Right atrium auricular region (tissue), 2 donors: ENCODE data around the gene COX15. TPM values are rescaled to one million over a fixed set of nuclear protein-coding genes. Genes with fewer than 3 reads are reported as not detected.

Experiments
- DNase-seq: peaks from one replicate; pipeline ENCODE4 v3.0.0-alpha.2; 2019; ENCODE audit warnings: low spot score
- H3K27ac ChIP-seq, 2 donors: fragments of 200-600 bp; sonication (generic); 1 replicate in 1 of 2; 2 replicates in 1 of 2; pipeline ENCODE4 v1.5.1; 2016 to 2019
- H3K27me3 ChIP-seq, 2 donors: fragments of 200-600 bp; sonication (generic); one replicate each; pipeline versions ENCODE4 v1.5.1 to v1.6.0; 2017 to 2019
- H3K36me3 ChIP-seq: fragments of 200-600 bp; sonication (generic); one replicate; pipeline ENCODE4 v1.5.1; 2016
- H3K4me1 ChIP-seq, 2 donors: fragments of 200-600 bp; sonication (generic); one replicate each; pipeline versions ENCODE4 v1.5.1 to v1.6.0; 2017 to 2019
- H3K4me3 ChIP-seq, 2 donors: fragments of 200-600 bp; sonication (generic); 1 replicate in 1 of 2; 2 replicates in 1 of 2; pipeline ENCODE4 v1.5.1; 2017 to 2019; ENCODE audit warnings: mild to moderate bottlenecking in 1 of 2, moderate library complexity in 1 of 2
- H3K9me3 ChIP-seq, 2 donors: fragments of 200-600 bp; sonication (generic); one replicate each; pipeline ENCODE4 v1.5.1; 2019
- total RNA-seq, 2 donors: library from RNA; depleted of rRNA; stranded (reverse); fragments of >200 nt; gene quantifications; one replicate each; pipeline ENCODE4 v1.1.0, GENCODE V29; 2016
- TF ChIP-seq, protein P1 (sequence below), 2 donors: fragments of 200-600 bp; sonication (generic); IDR thresholded peaks; one replicate each; pipeline ENCODE4 v1.5.1; 2019; ENCODE audit warnings: antibody characterized with exemption in 2 of 2

The COX15 gene
- total RNA-seq, 2 donors from 2014 or later = 18.4 to 26.4 TPM

- no peak overlapping the region for H3K4me3 ChIP-seq
- H3K36me3 ChIP-seq = peaks cover 49% of the 10 kb centered on the region
- no peak overlapping the region for H3K27ac ChIP-seq
- no peaks in the 10 kb centered on the region for H3K9me3 ChIP-seq
- H3K27me3 ChIP-seq = no peaks in the 10 kb centered on the region
- no peaks in the 10 kb centered on the region for H3K4me1 ChIP-seq
- DNase-seq = no peak
- TF ChIP-seq, protein P1, sequence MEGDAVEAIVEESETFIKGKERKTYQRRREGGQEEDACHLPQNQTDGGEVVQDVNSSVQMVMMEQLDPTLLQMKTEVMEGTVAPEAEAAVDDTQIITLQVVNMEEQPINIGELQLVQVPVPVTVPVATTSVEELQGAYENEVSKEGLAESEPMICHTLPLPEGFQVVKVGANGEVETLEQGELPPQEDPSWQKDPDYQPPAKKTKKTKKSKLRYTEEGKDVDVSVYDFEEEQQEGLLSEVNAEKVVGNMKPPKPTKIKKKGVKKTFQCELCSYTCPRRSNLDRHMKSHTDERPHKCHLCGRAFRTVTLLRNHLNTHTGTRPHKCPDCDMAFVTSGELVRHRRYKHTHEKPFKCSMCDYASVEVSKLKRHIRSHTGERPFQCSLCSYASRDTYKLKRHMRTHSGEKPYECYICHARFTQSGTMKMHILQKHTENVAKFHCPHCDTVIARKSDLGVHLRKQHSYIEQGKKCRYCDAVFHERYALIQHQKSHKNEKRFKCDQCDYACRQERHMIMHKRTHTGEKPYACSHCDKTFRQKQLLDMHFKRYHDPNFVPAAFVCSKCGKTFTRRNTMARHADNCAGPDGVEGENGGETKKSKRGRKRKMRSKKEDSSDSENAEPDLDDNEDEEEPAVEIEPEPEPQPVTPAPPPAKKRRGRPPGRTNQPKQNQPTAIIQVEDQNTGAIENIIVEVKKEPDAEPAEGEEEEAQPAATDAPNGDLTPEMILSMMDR (IDR thresholded peaks at IDR 0.05) = no peak
Measured at GRCh38 chr10:99714446-99714845, 17.5 kb downstream of the COX15 start.

- Histone ChIP-seq H3K27ac (no peak overlapping the region), H3K36me3 (peaks cover 41% of the 10 kb centered on the region), H3K9me3 (no peaks in the 10 kb centered on the region), H3K27me3 (no peaks in the 10 kb centered on the region), H3K4me1 (no peaks in the 10 kb centered on the region), H3K4me3 (no peak overlapping the region)
- TF ChIP-seq, protein P1 (IDR thresholded peaks at IDR 0.05) = peak in 1 of 2 donors; percentile 54
- no peak for DNase-seq
Measured at GRCh38 chr10:99711129-99711719, 20.7 kb downstream of the COX15 start.

DNA sequence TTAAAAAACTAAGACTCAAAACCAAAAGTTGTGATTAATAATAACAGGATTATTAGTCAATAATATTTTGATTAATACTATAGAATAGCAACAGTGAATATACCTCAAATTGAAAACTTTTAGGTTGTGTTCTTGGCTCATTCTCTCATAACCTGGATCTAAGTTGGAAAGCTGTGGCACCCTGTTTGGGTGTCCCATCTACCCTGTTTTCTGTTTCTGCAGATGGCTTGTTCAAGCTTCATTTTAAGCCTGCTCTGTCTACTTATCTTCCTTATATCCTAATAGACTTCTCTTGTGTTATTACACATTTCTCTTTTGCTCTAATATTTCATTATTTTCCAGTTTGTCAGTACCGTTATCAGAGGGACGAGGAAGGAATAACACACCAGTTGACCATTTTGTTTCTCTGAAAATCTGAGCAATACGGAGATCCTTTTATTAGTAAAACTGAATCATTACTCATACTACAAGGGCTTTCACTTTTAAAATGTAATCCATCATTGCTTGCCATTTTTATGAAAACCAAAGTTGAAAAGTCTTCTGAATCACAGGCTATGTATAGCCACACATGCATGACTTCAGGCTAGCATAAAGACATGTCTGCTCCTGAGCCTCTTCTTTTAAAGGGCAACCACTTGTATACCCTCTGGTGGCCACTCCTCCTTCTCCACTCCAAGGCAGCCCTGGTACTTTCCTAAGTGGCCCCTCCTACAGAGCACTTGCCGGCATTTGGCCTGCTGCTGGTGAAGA lies 22.3 kb downstream of the COX15 start:
- no peak for DNase-seq
- Histone ChIP-seq H3K27ac (no peak overlapping the region), H3K36me3 (peaks cover 31% of the 10 kb centered on the region), H3K9me3 (no peaks in the 10 kb centered on the region), H3K4me3 (no peak overlapping the region), H3K4me1 (no peaks in the 10 kb centered on the region), H3K27me3 (no peaks in the 10 kb centered on the region)
- TF ChIP-seq, protein P1 (IDR thresholded peaks at IDR 0.05) = no peak

DNA sequence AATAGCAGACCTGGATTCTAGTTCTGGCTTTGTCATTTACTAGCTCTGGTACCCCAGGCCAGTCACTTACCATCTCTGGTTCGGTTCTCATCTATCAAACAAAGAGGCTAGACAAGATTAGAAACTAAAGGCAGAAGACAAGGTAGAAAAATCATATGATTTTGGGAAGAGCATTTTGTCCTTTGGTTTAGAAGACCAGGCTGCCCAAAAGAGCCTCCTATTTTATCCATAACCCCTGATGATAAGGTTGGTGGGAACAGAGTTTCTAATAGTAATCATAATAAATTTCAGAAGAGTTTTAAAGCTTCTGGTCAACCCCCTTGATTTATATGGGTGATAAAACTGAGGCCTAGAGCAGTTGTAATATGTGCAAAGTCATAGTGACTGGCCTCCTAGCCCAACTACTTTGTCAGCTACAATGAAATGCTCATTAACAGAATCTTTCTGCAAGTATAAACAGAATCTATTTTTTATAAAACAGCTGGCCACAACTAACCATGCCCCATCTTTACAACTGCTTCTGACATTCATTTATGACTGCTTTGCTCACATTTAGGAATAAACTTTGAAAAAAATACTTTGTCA lies 23.4 kb downstream of the COX15 start:
- DNase-seq = no peak

DNA sequence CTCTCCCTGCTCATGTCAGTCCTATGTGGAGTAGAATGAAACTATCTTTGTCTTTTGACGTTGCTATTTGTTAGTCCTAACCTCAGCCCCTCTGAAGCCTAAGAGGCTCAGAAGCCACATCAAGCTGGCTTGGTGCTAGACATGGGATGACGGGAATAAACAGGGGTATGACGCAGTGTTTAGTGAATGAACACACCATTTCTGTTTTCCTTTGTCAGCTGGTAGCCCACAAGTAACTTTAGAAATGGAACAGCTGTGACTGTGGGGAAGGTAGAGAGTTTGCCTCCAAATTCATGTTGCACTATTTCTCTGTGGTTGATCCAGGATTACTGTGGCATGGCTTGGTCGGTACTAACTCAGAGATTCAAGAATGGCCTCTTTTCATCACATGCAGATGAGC lies 31.3 kb downstream of the COX15 start:
- Histone ChIP-seq H3K27me3 (no peaks in the 10 kb centered on the region), H3K4me1 (no peaks in the 10 kb centered on the region), H3K36me3 (peaks cover 77% of the 10 kb centered on the region), H3K27ac (no peak overlapping the region), H3K9me3 (no peaks in the 10 kb centered on the region), H3K4me3 (no peak overlapping the region)
- DNase-seq = no peak
- TF ChIP-seq, protein P1 (IDR thresholded peaks at IDR 0.05) = no peak

More for the DNA sequence above, 23.4 kb downstream of the COX15 start:
- Histone ChIP-seq H3K27me3 (no peaks in the 10 kb centered on the region), H3K9me3 (no peaks in the 10 kb centered on the region), H3K36me3 (peaks cover 32% of the 10 kb centered on the region), H3K4me3 (no peak overlapping the region), H3K27ac (no peak overlapping the region), H3K4me1 (no peaks in the 10 kb centered on the region)
- TF ChIP-seq, protein P1 (IDR thresholded peaks at IDR 0.05) = no peak
